Measurements from ENCODE around the gene CEACAM5.
A peak's percentile ranks its signal among the peaks of the same experiment; 100 is the strongest.

Gene CEACAM5

DNA sequence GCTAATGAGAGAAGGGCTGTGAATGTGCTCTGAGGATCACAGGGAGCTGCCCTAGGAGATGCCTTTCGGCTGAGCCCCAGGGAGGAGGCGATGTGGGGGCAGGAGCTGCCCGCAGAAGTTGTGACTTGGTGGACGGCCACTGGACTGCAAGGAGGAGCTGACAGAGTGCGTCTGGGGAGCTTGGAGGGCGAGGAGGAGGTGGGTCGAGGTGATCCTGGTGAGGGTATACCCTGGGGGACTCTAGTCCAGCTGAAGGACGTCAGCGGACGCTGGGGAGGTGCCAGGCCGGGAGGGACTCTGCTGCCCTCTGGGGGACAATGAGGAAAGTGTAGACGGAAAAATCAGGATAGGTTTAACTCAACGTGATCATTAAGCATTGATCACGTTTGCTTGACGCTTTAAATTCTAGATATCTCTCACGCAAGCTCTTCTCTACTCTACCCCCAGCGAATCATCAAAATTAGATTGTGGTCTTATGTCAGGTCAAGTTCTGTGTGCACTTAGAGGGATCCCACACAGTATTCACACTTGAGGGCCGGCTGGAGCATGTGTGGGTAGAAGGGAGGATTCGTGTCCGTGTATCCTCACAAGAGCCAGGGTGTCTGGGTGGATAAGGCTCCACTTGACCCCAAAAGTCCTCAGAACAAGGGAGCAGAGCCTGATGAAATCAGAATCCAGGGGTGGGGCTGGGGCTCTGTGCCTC lies 17.0 kb upstream of the CEACAM5 start:
- peaks cover 84% of the 10 kb centered on the region for H3K9me3 Mint-ChIP-seq
- no peak for DNase-seq
- H3K4me1 Mint-ChIP-seq: no peaks in the 10 kb centered on the region
- TF ChIP-seq, protein P1, sequence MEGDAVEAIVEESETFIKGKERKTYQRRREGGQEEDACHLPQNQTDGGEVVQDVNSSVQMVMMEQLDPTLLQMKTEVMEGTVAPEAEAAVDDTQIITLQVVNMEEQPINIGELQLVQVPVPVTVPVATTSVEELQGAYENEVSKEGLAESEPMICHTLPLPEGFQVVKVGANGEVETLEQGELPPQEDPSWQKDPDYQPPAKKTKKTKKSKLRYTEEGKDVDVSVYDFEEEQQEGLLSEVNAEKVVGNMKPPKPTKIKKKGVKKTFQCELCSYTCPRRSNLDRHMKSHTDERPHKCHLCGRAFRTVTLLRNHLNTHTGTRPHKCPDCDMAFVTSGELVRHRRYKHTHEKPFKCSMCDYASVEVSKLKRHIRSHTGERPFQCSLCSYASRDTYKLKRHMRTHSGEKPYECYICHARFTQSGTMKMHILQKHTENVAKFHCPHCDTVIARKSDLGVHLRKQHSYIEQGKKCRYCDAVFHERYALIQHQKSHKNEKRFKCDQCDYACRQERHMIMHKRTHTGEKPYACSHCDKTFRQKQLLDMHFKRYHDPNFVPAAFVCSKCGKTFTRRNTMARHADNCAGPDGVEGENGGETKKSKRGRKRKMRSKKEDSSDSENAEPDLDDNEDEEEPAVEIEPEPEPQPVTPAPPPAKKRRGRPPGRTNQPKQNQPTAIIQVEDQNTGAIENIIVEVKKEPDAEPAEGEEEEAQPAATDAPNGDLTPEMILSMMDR (IDR thresholded peaks at IDR 0.05): no peak
- peaks cover 4% of the 10 kb centered on the region for H3K27me3 Mint-ChIP-seq (ENCODE audit: low read depth, poor library complexity)
- no peak overlapping the region for H3K27ac Mint-ChIP-seq
- H3K4me3 Mint-ChIP-seq: no peak overlapping the region
- no peaks in the 10 kb centered on the region for H3K36me3 Mint-ChIP-seq (ENCODE audit: low read depth)

- Mint-ChIP-seq H3K4me3 (no peak overlapping the region), H3K36me3 (ENCODE audit: low read depth) (no peaks in the 10 kb centered on the region), H3K9me3 (peaks cover 91% of the 10 kb centered on the region), H3K27me3 (ENCODE audit: low read depth, poor library complexity) (peaks cover 4% of the 10 kb centered on the region), H3K27ac (no peak overlapping the region), H3K4me1 (no peaks in the 10 kb centered on the region)
- no peak for DNase-seq
- TF ChIP-seq, protein P1 (IDR thresholded peaks at IDR 0.05): no peak
Observed at GRCh38 chr19:41694196-41694595, 14.2 kb upstream of the CEACAM5 start.

GRCh38 chr19:41694831-41695635 lies 13.4 kb upstream of the CEACAM5 start:
- Mint-ChIP-seq H3K27me3 (ENCODE audit: low read depth, poor library complexity) (peaks cover 9% of the 10 kb centered on the region), H3K9me3 (peaks cover 92% of the 10 kb centered on the region), H3K4me3 (no peak overlapping the region), H3K4me1 (no peaks in the 10 kb centered on the region), H3K36me3 (ENCODE audit: low read depth) (no peaks in the 10 kb centered on the region), H3K27ac (no peak overlapping the region)
- DNase-seq: no peak
- TF ChIP-seq, protein P1 (IDR thresholded peaks at IDR 0.05): no peak

DNA sequence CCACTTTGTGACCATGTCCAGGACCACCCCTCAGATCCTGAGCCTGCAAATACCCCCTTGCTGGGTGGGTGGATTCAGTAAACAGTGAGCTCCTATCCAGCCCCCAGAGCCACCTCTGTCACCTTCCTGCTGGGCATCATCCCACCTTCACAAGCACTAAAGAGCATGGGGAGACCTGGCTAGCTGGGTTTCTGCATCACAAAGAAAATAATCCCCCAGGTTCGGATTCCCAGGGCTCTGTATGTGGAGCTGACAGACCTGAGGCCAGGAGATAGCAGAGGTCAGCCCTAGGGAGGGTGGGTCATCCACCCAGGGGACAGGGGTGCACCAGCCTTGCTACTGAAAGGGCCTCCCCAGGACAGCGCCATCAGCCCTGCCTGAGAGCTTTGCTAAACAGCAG lies 12.7 kb upstream of the CEACAM5 start:
- H3K4me1 Mint-ChIP-seq: no peaks in the 10 kb centered on the region
- H3K4me3 Mint-ChIP-seq: no peak overlapping the region
- H3K36me3 Mint-ChIP-seq (ENCODE audit: low read depth): no peaks in the 10 kb centered on the region
- TF ChIP-seq, protein P1 (IDR thresholded peaks at IDR 0.05): no peak
- H3K9me3 Mint-ChIP-seq: peaks cover 95% of the 10 kb centered on the region
- H3K27me3 Mint-ChIP-seq (ENCODE audit: low read depth, poor library complexity): peaks cover 9% of the 10 kb centered on the region
- no peak for DNase-seq
- no peak overlapping the region for H3K27ac Mint-ChIP-seq

DNA sequence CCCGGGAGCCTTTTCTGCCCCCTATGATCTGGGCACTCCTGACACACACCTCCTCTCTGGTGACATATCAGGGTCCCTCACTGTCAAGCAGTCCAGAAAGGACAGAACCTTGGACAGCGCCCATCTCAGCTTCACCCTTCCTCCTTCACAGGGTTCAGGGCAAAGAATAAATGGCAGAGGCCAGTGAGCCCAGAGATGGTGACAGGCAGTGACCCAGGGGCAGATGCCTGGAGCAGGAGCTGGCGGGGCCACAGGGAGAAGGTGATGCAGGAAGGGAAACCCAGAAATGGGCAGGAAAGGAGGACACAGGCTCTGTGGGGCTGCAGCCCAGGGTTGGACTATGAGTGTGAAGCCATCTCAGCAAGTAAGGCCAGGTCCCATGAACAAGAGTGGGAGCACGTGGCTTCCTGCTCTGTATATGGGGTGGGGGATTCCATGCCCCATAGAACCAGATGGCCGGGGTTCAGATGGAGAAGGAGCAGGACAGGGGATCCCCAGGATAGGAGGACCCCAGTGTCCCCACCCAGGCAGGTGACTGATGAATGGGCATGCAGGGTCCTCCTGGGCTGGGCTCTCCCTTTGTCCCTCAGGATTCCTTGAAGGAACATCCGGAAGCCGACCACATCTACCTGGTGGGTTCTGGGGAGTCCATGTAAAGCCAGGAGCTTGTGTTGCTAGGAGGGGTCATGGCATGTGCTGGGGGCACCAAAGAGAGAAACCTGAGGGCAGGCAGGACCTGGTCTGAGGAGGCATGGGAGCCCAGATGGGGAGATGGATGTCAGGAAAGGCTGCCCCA lies 11.8 kb upstream of the CEACAM5 start:
- peak; percentile 10 for DNase-seq
- Mint-ChIP-seq H3K4me1 (no peaks in the 10 kb centered on the region), H3K4me3 (no peak overlapping the region), H3K36me3 (ENCODE audit: low read depth) (no peaks in the 10 kb centered on the region), H3K27me3 (ENCODE audit: low read depth, poor library complexity) (peaks cover 6% of the 10 kb centered on the region), H3K27ac (no peak overlapping the region), H3K9me3 (peaks cover 93% of the 10 kb centered on the region)
- TF ChIP-seq, protein P1 (IDR thresholded peaks at IDR 0.05): no peak
